ENCODE measurements around the gene BFAR.
"Not testable (repeated sequence)": the region's sequence is repeated elsewhere in the genome, so short reads cannot be mapped to it uniquely, and the experiment has no call there.

BFAR gene

GRCh38 chr16:14685870-14686793 is 53.4 kb downstream of the BFAR start:
- H3K27ac ChIP-seq (ENCODE audit: insufficient read depth, low read depth, low read length, poor library complexity, severe bottlenecking); H3K27me3 ChIP-seq (ENCODE audit: control insufficient read depth, insufficient read depth, low read length, poor library complexity, severe bottlenecking); H3K9me3 ChIP-seq (ENCODE audit: control insufficient read depth, low read length); H3K4me1 ChIP-seq (ENCODE audit: control insufficient read depth, insufficient read depth, low read length); H3K36me3 ChIP-seq (ENCODE audit: control insufficient read depth, insufficient read depth, low read length); H3K4me3 ChIP-seq (ENCODE audit: insufficient read depth, low read depth, low read length): not testable (repeated sequence)
- WGBS, 2 experiments, result 89 to 94% methylated on average over 15 of the region's 15 CpGs

GRCh38 chr16:14694129-14694528 is 61.4 kb downstream of the BFAR start, which contains the start of gene PLA2G10:
PLA2G10 (minus strand) TSS chr16:14694308; CDS start chr16:14694229, 79 bp downstream.
- WGBS, 2 experiments, result no CpG with 5 or more reads among the region's 28 CpGs
- H3K27ac ChIP-seq (ENCODE audit: insufficient read depth, low read depth, low read length, poor library complexity, severe bottlenecking); H3K4me1 ChIP-seq (ENCODE audit: control insufficient read depth, insufficient read depth, low read length); H3K9me3 ChIP-seq (ENCODE audit: control insufficient read depth, low read length); H3K27me3 ChIP-seq (ENCODE audit: control insufficient read depth, insufficient read depth, low read length, poor library complexity, severe bottlenecking); H3K36me3 ChIP-seq (ENCODE audit: control insufficient read depth, insufficient read depth, low read length); H3K4me3 ChIP-seq (ENCODE audit: insufficient read depth, low read depth, low read length): not testable (repeated sequence)

GRCh38 chr16:14701859-14702258 is 69.1 kb downstream of the BFAR start:
- no CpG with 5 or more reads among the region's 7 CpGs for WGBS, 2 experiments
- not testable (repeated sequence) for H3K36me3 ChIP-seq (ENCODE audit: control insufficient read depth, insufficient read depth, low read length); H3K9me3 ChIP-seq (ENCODE audit: control insufficient read depth, low read length); H3K4me1 ChIP-seq (ENCODE audit: control insufficient read depth, insufficient read depth, low read length); H3K4me3 ChIP-seq (ENCODE audit: insufficient read depth, low read depth, low read length); H3K27ac ChIP-seq (ENCODE audit: insufficient read depth, low read depth, low read length, poor library complexity, severe bottlenecking); H3K27me3 ChIP-seq (ENCODE audit: control insufficient read depth, insufficient read depth, low read length, poor library complexity, severe bottlenecking)

- not testable (repeated sequence) for H3K36me3 ChIP-seq (ENCODE audit: control insufficient read depth, insufficient read depth, low read length); H3K4me1 ChIP-seq (ENCODE audit: control insufficient read depth, insufficient read depth, low read length); H3K27ac ChIP-seq (ENCODE audit: insufficient read depth, low read depth, low read length, poor library complexity, severe bottlenecking); H3K27me3 ChIP-seq (ENCODE audit: control insufficient read depth, insufficient read depth, low read length, poor library complexity, severe bottlenecking); H3K9me3 ChIP-seq (ENCODE audit: control insufficient read depth, low read length); H3K4me3 ChIP-seq (ENCODE audit: insufficient read depth, low read depth, low read length)
- no CpG with 5 or more reads among the region's 11 CpGs for WGBS, 2 experiments
These were observed 69.9 kb downstream of the BFAR start for GRCh38 chr16:14702672-14703071.

GRCh38 chr16:14703156-14704011 is 70.6 kb downstream of the BFAR start, which contains the start of gene NPIPA3:
NPIPA3 (plus strand) TSS chr16:14703411; CDS start chr16:14708944, 5,533 bp downstream.
- WGBS, 2 experiments, result no CpG with 5 or more reads among the region's 73 CpGs
- H3K4me1 ChIP-seq (ENCODE audit: control insufficient read depth, insufficient read depth, low read length); H3K9me3 ChIP-seq (ENCODE audit: control insufficient read depth, low read length): not testable (repeated sequence)

More at GRCh38 chr16:14703156-14704011, 70.6 kb downstream of the BFAR start, which contains the start of gene NPIPA3:
- H3K36me3 ChIP-seq (ENCODE audit: control insufficient read depth, insufficient read depth, low read length); H3K27ac ChIP-seq (ENCODE audit: insufficient read depth, low read depth, low read length, poor library complexity, severe bottlenecking); H3K4me3 ChIP-seq (ENCODE audit: insufficient read depth, low read depth, low read length); H3K27me3 ChIP-seq (ENCODE audit: control insufficient read depth, insufficient read depth, low read length, poor library complexity, severe bottlenecking): not testable (repeated sequence)
